ENCODE data around the gene EIF2S1.

The EIF2S1 gene

DNA sequence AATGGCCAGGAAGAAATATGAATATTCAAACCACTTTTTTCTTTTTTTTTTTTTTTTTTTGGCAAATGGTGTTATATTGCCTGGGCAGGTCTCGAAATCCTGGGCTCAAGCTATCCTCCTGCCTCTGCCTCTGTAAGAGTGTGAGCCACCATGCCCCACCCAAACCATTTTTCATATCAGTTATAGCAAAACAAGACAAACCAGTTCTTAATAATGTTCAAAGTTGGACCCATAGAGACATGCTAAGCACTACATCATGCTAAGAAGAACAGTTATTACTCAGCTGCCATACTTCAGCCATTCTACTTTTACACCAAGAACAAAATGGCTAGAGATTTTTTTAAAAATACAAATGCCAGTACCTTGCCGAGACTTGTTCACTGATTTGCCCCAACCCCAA, 25.5 kb downstream of the EIF2S1 start:
- no peak overlapping the region for H3K27ac ChIP-seq (ENCODE audit: low read length, poor library complexity, severe bottlenecking)
- H3K18ac ChIP-seq (ENCODE audit: low read depth in 1 of 2, low read length in 2 of 2): no peak overlapping the region
- no peak overlapping the region for H3K9ac ChIP-seq (ENCODE audit: low read length)
- DNase-seq: no peak
- no peak overlapping the region for H3K14ac ChIP-seq (ENCODE audit: low read length in 2 of 2)
- H2BK12ac ChIP-seq (ENCODE audit: low read length in 2 of 2): no peak overlapping the region
- H3K79me1 ChIP-seq (replicated peaks; ENCODE audit: low read length, poor library complexity, severe bottlenecking): no peaks in the 10 kb centered on the region
- no peak overlapping the region for H2BK5ac ChIP-seq (ENCODE audit: low read depth, low read length, poor library complexity, severe bottlenecking)
- H3K4me3 ChIP-seq (ENCODE audit: insufficient read depth in 1 of 2, low read depth in 1 of 2, low read length in 2 of 2): no peak overlapping the region
- H3K4ac ChIP-seq (ENCODE audit: low read depth in 1 of 2, low read length in 2 of 2): no peak overlapping the region
- H2AFZ ChIP-seq (ENCODE audit: low read depth, low read length): no peak overlapping the region
- H3K4me1 ChIP-seq (ENCODE audit: control insufficient read depth, insufficient read depth, low read depth, low read length): peaks cover 1% of the 10 kb centered on the region
- no peak overlapping the region for H3K4me2 ChIP-seq (ENCODE audit: low read length, poor library complexity, severe bottlenecking)
- H4K91ac ChIP-seq (ENCODE audit: low read length): no peak overlapping the region
- H3K23ac ChIP-seq (ENCODE audit: low read length in 2 of 2): no peak overlapping the region
- no peaks in the 10 kb centered on the region for H3K27me3 ChIP-seq (ENCODE audit: control insufficient read depth in 1 of 2, insufficient read depth in 1 of 2, low read length in 2 of 2)
- no peaks in the 10 kb centered on the region for H3K9me3 ChIP-seq (ENCODE audit: control insufficient read depth, low read length)
- H2AK5ac ChIP-seq (ENCODE audit: low read length, severe bottlenecking): no peak overlapping the region
- WGBS: 96% methylated on average over 2 of the region's 2 CpGs
- H2BK15ac ChIP-seq (ENCODE audit: low read depth, poor library complexity, severe bottlenecking): no peak overlapping the region
- peaks cover 8 to 62% of the 10 kb centered on the region in 2 experiments for H3K36me3 ChIP-seq (ENCODE audit: control insufficient read depth in 1 of 2, insufficient read depth in 2 of 2, low read depth in 1 of 2, low read length in 2 of 2)
- no peak overlapping the region for H4K8ac ChIP-seq (ENCODE audit: low read length)
- no peak overlapping the region for H2BK120ac ChIP-seq (ENCODE audit: low read depth, low read length)

DNA sequence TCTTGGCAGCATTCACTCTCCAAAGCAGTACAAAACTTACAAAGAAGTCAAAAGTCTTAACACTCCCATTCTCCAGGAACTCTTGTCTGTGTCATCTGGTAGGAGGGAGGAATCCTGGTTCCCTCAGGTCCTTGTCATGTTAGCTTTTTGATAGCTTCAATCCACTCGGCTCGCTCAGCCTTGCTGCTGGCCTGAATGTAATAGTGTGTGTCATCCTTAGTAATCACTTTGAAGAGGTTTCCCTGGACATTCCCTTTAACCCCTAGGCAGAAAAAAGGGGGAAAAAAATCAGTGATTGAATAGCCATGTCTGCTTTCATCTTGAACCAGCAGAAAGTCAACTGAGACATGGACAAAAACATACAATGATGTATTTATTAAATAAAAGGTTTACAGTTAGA, 27.1 kb downstream of the EIF2S1 start:
- H3K9me3 ChIP-seq (ENCODE audit: control insufficient read depth, low read length): no peaks in the 10 kb centered on the region
- H4K91ac ChIP-seq (ENCODE audit: low read length): no peak overlapping the region
- DNase-seq: no peak
- no peak overlapping the region for H3K18ac ChIP-seq (ENCODE audit: low read depth in 1 of 2, low read length in 2 of 2)
- no peaks in the 10 kb centered on the region for H3K79me1 ChIP-seq (replicated peaks; ENCODE audit: low read length, poor library complexity, severe bottlenecking)
- no peak overlapping the region for H2BK120ac ChIP-seq (ENCODE audit: low read depth, low read length)
- H3K23ac ChIP-seq (ENCODE audit: low read length in 2 of 2): no peak overlapping the region
- H3K4me1 ChIP-seq (ENCODE audit: control insufficient read depth, insufficient read depth, low read depth, low read length): peaks cover 1% of the 10 kb centered on the region
- no peak overlapping the region for H2AFZ ChIP-seq (ENCODE audit: low read depth, low read length)
- H3K27ac ChIP-seq (ENCODE audit: low read length, poor library complexity, severe bottlenecking): no peak overlapping the region
- no peak overlapping the region for H2BK12ac ChIP-seq (ENCODE audit: low read length in 2 of 2)
- H3K4me3 ChIP-seq (ENCODE audit: insufficient read depth in 1 of 2, low read depth in 1 of 2, low read length in 2 of 2): no peak overlapping the region
- no peak overlapping the region for H4K8ac ChIP-seq (ENCODE audit: low read length)
- H3K36me3 ChIP-seq (ENCODE audit: control insufficient read depth in 1 of 2, insufficient read depth in 2 of 2, low read depth in 1 of 2, low read length in 2 of 2): peaks cover 10 to 46% of the 10 kb centered on the region in 2 experiments
- H2AK5ac ChIP-seq (ENCODE audit: low read length, severe bottlenecking): no peak overlapping the region
- peak overlapping the region; percentile 18 for H3K9ac ChIP-seq (ENCODE audit: low read length)
- WGBS: 56% methylated on average over 2 of the region's 2 CpGs
- H3K27me3 ChIP-seq (ENCODE audit: control insufficient read depth in 1 of 2, insufficient read depth in 1 of 2, low read length in 2 of 2): no peaks in the 10 kb centered on the region
- no peak overlapping the region for H3K14ac ChIP-seq (ENCODE audit: low read length in 2 of 2)
- H3K4ac ChIP-seq (ENCODE audit: low read depth in 1 of 2, low read length in 2 of 2): no peak overlapping the region
- H2BK5ac ChIP-seq (ENCODE audit: low read depth, low read length, poor library complexity, severe bottlenecking): no peak overlapping the region
- no peak overlapping the region for H2BK15ac ChIP-seq (ENCODE audit: low read depth, poor library complexity, severe bottlenecking)
- no peak overlapping the region for H3K4me2 ChIP-seq (ENCODE audit: low read length, poor library complexity, severe bottlenecking)

DNA sequence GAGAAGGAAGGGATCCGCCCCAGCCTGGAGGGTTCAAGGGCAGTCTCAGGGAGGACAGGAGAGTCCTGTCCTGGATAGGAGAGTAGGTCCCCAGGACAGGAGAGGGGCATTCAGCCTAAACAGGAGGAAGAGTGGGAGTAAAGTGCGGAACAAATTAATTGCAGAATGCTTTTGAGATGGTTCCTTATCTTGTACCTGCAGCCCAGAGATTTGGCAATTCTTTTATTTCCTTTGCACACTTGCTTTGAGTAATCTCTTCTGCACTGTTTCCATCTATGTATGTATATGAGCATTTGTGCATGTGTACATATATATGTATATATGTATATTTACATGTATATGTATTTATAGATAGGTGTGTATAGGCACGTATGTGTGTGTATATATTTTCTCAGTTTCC, 29.1 kb downstream of the EIF2S1 start:
- Histone ChIP-seq H2AK5ac (ENCODE audit: low read length, severe bottlenecking) (no peak overlapping the region), H3K4me1 (ENCODE audit: control insufficient read depth, insufficient read depth, low read depth, low read length) (peaks cover 3% of the 10 kb centered on the region), H4K91ac (ENCODE audit: low read length) (no peak overlapping the region), H2AFZ (ENCODE audit: low read depth, low read length) (no peak overlapping the region), H3K4me2 (ENCODE audit: low read length, poor library complexity, severe bottlenecking) (no peak overlapping the region), H3K4ac (ENCODE audit: low read depth in 1 of 2, low read length in 2 of 2) (no peak overlapping the region), H3K79me1 (replicated peaks; ENCODE audit: low read length, poor library complexity, severe bottlenecking) (no peaks in the 10 kb centered on the region), H3K27me3 (ENCODE audit: control insufficient read depth in 1 of 2, insufficient read depth in 1 of 2, low read length in 2 of 2) (no peaks in the 10 kb centered on the region), H4K8ac (ENCODE audit: low read length) (no peak overlapping the region), H3K23ac (ENCODE audit: low read length in 2 of 2) (no peak overlapping the region), H2BK12ac (ENCODE audit: low read length in 2 of 2) (no peak overlapping the region), H2BK120ac (ENCODE audit: low read depth, low read length) (no peak overlapping the region), H3K27ac (ENCODE audit: low read length, poor library complexity, severe bottlenecking) (no peak overlapping the region), H3K4me3 (ENCODE audit: insufficient read depth in 1 of 2, low read depth in 1 of 2, low read length in 2 of 2) (no peak overlapping the region), H3K36me3 (ENCODE audit: control insufficient read depth in 1 of 2, insufficient read depth in 2 of 2, low read depth in 1 of 2, low read length in 2 of 2) (peaks cover 17 to 25% of the 10 kb centered on the region in 2 experiments), H2BK5ac (ENCODE audit: low read depth, low read length, poor library complexity, severe bottlenecking) (no peak overlapping the region), H3K14ac (ENCODE audit: low read length in 2 of 2) (no peak overlapping the region), H2BK15ac (ENCODE audit: low read depth, poor library complexity, severe bottlenecking) (no peak overlapping the region), H3K9me3 (ENCODE audit: control insufficient read depth, low read length) (no peaks in the 10 kb centered on the region), H3K18ac (ENCODE audit: low read depth in 1 of 2, low read length in 2 of 2) (no peak overlapping the region), H3K9ac (ENCODE audit: low read length) (no peak overlapping the region)
- WGBS: 92% methylated on average over 3 of the region's 3 CpGs
- no peak for DNase-seq

DNA sequence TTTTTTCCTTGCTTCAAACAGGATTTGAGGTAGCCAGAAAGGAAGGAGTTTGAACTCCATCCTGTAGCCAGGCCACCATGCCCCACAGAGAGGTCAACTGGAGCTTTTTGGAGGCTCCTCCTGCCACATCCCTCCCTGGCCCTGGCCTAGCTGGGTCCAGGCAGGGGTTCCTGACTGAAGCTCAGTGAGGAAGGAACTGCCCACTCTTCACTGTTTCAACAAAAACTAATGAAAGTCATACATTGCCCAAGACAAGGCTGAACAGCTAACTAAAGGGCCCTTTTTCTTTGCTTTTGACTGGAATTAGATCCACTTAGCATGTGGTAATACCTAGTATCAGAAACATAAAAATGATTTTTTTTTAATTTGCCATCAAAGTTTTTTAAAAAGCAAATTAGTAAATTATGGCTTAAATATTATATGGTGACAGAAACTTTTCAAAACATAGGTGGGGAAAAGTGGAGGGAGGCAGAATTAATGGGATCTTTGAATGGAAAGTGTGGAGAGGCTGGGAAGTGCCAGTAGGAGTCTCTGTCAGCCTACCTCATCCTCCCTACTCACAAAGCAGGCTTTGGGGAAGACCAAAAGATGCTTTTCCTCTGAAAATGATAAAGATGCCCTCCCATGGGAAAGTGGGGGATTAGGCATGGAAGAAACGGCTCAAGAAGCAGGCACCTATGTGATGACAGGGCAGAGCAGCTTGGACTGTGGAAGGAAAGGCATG, 29.8 kb downstream of the EIF2S1 start:
- H3K4me2 ChIP-seq (ENCODE audit: low read length, poor library complexity, severe bottlenecking): no peak overlapping the region
- no peak overlapping the region for H3K27ac ChIP-seq (ENCODE audit: low read length, poor library complexity, severe bottlenecking)
- H3K9ac ChIP-seq (ENCODE audit: low read length): no peak overlapping the region
- no peak for DNase-seq
- H2BK15ac ChIP-seq (ENCODE audit: low read depth, poor library complexity, severe bottlenecking): no peak overlapping the region
- no peaks in the 10 kb centered on the region for H3K9me3 ChIP-seq (ENCODE audit: control insufficient read depth, low read length)
- H2BK5ac ChIP-seq (ENCODE audit: low read depth, low read length, poor library complexity, severe bottlenecking): no peak overlapping the region
- H3K4me3 ChIP-seq (ENCODE audit: insufficient read depth in 1 of 2, low read depth in 1 of 2, low read length in 2 of 2): no peak overlapping the region
- H3K14ac ChIP-seq (ENCODE audit: low read length in 2 of 2): no peak overlapping the region
- H2AFZ ChIP-seq (ENCODE audit: low read depth, low read length): no peak overlapping the region
- no peak overlapping the region for H2AK5ac ChIP-seq (ENCODE audit: low read length, severe bottlenecking)
- H4K91ac ChIP-seq (ENCODE audit: low read length): no peak overlapping the region
- H3K36me3 ChIP-seq (ENCODE audit: control insufficient read depth in 1 of 2, insufficient read depth in 2 of 2, low read depth in 1 of 2, low read length in 2 of 2): peaks cover 18% of the 10 kb centered on the region in 2 experiments
- H2BK12ac ChIP-seq (ENCODE audit: low read length in 2 of 2): no peak overlapping the region
- H4K8ac ChIP-seq (ENCODE audit: low read length): no peak overlapping the region
- no peak overlapping the region for H3K18ac ChIP-seq (ENCODE audit: low read depth in 1 of 2, low read length in 2 of 2)
- H3K79me1 ChIP-seq (replicated peaks; ENCODE audit: low read length, poor library complexity, severe bottlenecking): no peaks in the 10 kb centered on the region
- 91% methylated on average over 1 of the region's 1 CpG for WGBS
- no peak overlapping the region for H2BK120ac ChIP-seq (ENCODE audit: low read depth, low read length)
- no peak overlapping the region for H3K23ac ChIP-seq (ENCODE audit: low read length in 2 of 2)
- peaks cover 4% of the 10 kb centered on the region for H3K4me1 ChIP-seq (ENCODE audit: control insufficient read depth, insufficient read depth, low read depth, low read length)
- H3K4ac ChIP-seq (ENCODE audit: low read depth in 1 of 2, low read length in 2 of 2): no peak overlapping the region
- H3K27me3 ChIP-seq (ENCODE audit: control insufficient read depth in 1 of 2, insufficient read depth in 1 of 2, low read length in 2 of 2): no peaks in the 10 kb centered on the region

Measured in mesenchymal stem cell (in vitro differentiated cells and primary cell).